T-helper 2 cell (primary cell): ENCODE data around the gene TPO.
"Not testable (repeated sequence)": the region's sequence is repeated elsewhere in the genome, so short reads cannot be mapped to it uniquely, and the experiment has no call there.

Source experiments
- DNase-seq, 5 experiments: peaks; one replicate each; pipeline versions ENCODE4 v3.0.0 to v3.0.0-alpha.2; 2012 to 2022

TPO gene

DNA sequence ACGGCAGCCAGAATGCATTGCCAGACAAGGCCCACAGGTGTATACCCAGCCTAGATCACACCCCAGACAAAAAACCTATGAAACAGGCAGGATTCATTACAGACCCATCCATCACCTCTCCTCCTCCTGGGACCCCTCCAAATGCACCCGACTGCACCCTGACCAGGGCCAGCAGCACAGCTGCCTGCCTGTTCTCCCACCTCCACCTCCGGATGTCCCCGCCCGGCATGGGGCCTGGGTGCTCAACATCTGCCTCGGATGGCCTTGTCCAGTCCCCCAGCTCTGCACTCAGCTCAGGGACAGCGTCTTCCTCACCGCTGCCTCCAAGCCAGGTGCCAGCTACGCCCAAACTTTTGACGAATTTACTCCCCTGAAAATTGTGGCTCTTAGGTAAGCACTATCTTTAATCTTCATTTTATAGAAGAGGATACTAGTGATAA is 91.1 kb downstream of the TPO start:
- DNase-seq = no peak

DNA sequence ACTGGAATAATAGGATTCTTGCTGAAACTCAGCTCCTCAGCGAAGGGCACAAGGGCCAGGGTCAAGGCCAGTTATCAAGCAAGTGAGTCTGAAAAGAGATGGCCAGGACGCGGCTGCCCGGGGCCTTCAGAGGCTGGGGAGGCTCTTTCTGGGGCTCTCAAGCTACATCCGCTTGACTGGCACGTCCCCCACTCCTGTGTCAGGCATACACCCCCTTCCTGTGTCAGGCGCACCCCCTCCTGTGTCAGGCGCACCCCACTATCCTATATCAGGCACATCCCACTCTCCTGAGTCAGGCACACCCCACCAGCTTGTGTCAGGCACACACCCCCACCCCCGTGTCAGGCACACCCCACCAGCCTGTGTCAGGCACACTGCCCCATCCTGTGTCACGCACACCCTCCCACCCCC is 91.8 kb downstream of the TPO start:
- no peak for DNase-seq

DNA sequence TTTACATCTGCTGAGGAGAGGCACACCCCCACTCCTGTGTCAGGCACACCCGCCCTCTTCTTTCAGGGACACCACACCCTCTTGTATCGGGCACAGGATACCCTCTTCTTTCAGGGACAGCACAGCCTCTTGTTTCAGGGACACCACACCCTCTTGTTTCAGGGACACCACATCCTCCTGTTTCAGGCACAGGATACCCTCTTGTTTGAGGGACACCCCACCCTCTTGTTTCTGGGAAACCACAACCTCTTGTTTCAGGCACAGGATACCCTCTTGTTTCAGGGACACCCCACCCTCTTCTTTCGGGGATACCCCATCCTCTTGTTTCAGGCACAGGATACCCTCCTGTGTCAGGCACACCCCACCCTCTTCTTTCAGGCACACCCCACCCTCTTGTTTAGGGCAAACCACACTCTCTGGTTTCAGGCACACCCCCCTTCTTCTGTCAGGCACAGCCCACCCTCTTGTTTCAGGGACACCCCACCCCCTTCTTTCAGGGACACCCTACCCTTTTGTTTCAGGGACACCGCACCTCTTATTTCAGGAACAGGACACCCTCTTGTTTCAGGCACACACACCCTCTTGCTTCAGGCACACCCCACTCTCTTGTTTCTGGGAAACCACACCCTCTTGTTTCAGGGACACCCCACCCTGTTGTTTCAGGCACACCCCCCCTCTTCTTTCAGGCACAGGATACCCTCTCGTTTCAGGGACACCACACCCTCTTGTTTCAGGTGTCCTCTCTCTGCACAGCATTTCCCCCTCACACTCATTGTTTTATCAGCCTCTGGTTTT is 96.2 kb downstream of the TPO start:
- peak in 1 of 5 experiments; percentile 86 for DNase-seq

DNA sequence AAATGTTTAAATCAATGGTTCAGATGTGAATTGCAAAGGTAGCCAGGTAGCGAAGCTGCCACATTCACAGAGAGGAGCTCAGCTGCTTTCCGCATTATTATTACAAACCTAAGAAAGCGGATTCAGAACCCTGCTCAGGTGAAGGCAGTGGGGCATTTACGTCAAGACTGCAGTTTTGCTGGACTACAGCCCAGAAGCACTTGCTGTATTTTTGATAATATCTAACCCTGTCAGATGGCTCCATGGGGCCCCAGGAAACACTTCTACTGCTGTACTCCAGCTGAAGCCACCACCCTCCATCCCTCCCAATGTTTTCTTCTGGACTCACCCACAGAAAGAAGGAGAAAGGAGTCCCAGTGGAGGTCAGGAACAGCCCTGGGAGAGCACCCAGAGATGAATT is 96.9 kb downstream of the TPO start:
- DNase-seq = no peak

DNA sequence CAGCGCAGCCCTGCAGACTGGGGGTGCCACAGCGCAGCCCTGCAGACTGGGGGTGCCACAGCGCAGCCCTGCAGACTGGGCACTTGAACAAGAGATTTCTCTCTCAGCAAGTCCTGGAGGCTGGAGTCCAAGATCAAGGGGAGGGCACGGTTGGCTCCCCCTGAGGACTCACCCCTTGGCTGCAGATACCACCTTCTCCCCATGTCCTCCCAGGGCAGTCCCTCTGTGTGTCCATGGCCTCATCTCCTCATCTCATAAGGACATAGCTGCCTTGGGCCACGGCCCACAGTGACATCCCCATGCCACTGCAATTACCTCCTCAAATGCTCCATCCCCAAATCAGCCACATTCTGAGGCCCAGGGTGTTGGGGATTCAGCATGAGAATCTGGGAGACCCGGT is 98.2 kb downstream of the TPO start:
- DNase-seq = no peak

DNA sequence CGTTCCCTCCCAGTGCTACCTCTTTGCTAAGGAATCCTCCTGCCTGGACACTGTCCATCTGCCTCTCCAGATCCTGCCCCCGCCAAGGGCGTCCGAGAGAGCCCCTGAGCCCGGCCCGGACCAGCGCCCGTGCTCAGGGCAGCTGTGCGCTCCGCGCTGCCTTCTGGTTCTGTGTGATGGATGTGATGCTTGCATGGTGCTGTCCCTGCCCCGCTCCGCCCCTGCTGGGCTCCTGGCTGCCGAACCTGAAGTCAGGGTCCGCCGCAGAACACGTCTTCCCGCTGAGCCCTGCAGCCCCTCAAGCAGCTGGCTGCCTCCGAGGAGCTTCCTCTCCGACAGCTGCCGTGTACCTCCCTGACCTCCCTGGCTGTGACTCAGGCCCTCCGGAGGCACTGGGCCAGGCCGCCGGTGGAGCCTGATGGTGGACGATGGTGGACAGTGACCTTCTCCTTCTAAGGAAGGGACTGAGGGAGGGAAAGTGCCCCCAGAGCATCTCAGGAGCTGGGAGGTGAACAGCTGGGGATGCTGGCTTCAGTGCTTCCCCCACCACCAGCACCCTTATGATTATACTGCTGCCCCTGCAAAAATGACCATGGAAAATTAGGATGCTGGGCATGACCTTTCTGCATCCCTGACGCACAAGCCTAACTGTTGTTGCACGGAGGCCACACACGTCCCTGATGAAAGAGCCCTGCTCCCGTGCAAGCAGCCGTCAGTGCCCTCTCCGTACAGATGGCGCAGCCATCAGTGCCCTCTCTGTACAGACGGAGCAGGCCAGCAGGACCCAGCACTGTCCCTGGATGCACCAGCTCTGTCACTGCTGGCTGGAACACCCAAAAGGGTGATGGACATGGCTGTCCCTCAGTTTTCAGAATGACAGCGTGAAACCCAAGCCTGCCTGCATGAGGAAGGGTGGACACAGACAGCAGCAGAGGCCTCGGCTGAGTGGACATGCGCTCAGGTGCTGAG is 99.3 kb downstream of the TPO start:
- DNase-seq = no peak

DNA sequence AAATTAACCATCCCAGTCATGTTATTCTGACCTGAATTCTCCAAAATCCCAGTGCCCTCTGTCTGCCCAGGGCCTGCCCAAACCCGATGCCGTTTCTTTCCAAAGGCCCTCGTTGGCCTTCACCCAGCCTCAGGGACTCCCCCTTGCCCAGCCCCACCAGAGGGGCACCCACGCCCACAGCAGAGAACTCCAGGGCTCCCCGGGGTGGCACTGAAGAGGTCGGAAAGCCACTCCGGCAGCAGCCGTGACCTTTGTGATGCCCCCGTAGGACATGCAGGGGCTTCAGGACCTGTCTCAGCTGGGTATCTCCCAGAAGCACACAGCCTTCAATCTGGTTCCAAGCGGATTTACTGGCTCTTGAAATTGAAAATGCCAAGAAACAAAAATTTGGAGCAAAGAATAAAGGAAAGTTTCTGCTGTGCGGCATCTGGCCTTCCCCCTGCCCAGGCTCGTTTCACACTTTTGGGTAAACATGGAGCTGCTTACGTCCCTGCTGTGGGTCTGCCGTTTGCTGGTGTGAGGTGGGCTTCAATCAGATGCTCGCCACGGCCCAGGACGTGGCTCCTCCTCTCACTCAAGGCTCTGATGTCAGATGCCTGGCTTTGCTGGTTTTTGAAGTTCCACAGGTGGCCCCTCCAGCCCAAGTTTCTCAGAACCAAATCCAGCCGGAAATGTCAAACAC is 101.3 kb downstream of the TPO start:
- DNase-seq = no peak

DNA sequence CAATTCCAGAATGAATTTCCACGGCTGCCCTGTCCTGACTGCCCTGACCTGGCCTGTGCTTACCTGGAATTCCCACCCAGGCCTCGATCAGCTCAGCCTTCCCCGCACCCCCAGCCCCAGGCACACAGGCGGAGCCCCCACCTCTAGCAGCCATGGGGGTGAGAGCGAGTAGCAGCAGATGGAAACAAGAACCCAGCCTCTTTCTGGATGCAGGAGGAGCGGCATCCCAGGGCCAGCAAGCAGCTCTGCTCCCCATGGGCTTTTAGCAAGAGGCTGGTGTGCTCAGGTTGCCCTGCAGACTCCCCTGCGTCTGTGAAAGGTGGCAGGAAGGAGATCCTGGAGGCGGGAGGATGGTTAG is 101.8 kb downstream of the TPO start:
- DNase-seq = no peak

DNA sequence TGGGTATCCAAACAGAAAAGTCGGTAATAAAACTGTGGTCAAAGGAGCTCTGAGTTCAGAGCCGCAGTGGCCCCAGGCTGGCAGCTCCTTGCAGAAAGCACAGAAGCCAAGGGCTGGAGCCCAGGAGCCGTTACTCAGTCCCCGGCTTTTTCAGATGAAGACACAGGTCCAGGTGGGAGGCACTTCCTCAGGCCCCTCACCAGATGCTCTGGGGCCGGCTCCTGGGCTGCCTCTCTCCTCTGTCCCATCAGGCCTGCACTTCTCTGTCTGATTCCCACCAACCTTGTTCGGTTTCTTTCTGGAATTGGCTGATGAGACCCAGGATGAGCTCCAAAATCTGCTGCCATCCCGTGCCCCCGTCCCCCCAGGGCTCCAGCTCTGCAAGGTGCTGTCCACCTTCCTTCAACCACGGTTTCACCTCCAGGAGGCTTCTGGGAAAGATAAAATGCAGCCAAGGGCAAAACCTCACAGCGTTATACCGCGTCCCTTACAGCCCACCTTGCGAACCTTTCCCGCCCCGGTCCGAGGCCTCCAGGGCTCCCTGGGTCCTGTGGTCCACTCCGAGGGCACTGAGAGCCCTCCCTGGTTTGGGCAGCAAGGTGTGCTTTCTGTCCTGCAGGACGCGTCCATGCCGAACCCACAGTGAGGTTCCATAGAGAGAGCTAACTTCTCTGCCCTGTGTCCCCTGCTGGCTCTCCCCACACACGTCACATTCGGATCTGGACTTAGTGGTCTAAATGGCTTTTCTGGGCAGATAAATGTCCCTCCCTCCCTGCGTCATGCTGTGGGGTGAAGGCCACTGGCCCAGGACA is 102.9 kb downstream of the TPO start:
- DNase-seq = no peak

DNA sequence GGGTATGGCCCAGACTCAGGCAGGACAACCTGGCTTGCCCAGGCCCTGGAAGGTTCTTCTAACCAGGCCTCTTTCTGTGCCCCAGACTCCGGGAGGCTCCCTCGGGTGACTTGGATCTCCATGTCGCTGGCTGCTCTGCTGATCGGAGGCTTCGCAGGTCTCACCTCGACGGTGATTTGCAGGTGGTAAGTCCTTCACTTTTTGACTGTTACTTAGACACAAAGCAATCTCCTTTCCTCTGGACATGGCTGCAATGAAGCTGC is 103.5 kb downstream of the TPO start:
- no peak for DNase-seq

DNA sequence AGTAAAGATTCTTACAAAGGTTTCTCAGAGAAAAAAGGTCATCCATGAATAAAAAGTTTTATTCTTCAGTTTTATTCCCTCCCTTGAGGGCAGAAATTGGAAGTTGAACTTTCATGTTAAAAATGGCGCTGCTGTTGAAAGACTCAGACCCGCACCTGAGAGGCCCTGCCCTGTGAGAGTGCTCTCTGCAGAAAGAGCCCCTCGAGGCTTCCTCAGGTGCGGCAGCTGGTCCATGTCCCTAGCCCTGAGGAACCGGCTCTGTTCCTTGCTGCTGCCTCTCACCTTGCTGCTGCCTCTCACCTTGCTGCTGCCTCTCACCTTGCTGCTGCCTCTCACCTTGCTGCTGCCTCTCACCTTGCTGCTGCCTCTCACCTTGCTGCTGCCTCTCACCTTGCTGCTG is 104.0 kb downstream of the TPO start:
- not testable (repeated sequence) for DNase-seq

DNA sequence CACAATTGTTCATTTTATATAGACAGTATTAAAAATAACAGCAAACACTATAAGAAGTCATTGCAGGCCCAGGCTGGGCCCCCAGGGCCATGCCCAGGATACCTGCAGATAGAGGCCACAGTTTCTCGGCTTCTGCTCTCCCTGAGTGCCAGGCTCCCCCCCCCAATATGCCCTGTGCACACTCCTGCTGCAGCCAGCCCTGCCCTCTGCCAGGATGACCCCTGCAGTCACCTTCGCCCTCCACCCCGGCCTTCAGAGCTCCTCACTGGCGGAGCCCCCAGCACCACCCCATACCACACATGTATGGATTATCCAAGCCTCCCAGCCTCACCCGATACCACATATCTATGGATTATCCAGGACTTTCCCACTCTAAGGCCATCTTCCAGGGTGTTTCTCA is 104.5 kb downstream of the TPO start:
- DNase-seq = no peak

DNA sequence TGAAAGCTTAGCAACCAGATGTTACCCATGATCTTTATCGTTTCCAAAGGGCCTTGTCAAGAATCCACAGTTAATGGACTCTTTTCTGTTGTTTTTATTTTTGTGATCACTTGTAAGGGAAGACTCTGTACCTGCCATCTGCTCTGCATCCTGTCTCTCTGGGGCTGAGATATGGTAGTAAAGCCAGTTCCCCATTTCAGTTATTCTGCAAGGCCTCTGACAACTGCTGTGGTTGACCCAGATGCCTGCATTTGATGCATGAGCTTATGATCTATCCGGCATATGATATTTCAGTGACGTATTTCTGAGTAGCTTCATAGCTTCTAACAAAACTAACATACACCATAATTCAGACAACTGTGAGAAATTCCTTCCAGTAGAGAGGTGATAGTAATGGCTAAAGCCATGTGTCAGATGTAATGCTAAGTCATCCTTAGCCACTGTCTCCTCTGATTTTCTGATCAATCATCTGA is 105.1 kb downstream of the TPO start:
- peak in 1 of 5 experiments; percentile 61 for DNase-seq

DNA sequence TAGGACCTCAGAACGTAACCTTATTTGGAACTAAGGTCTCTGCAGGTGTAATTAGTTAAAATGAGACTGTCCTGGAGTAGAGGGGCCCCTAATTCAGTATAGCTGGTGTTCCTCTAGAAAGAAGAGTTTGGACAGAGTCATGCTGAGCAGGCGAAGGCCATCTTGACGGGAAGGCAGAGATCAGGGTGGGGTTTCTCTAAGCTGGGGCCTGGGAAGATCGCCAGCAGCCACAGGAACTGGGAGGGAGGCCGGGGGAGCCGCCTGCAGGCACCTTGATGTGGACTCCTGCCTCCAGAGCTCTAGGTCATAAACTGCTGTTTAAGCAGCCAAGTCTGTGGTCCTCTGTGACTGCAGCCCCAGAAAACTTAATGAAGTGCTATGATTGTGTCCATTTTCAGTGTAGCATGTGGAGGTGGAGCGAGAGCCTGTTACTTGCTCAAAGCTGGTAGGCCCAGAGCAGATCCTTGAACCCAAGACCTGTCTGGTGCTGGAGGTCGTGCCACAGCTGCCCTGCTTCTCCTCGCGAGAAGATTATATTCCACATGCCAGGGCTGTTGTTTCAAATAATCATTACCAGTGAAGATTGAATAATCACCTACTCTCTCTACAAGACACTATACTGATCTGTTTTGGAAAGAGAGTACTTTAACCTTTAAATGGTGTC is 105.7 kb downstream of the TPO start:
- DNase-seq = no peak

DNA sequence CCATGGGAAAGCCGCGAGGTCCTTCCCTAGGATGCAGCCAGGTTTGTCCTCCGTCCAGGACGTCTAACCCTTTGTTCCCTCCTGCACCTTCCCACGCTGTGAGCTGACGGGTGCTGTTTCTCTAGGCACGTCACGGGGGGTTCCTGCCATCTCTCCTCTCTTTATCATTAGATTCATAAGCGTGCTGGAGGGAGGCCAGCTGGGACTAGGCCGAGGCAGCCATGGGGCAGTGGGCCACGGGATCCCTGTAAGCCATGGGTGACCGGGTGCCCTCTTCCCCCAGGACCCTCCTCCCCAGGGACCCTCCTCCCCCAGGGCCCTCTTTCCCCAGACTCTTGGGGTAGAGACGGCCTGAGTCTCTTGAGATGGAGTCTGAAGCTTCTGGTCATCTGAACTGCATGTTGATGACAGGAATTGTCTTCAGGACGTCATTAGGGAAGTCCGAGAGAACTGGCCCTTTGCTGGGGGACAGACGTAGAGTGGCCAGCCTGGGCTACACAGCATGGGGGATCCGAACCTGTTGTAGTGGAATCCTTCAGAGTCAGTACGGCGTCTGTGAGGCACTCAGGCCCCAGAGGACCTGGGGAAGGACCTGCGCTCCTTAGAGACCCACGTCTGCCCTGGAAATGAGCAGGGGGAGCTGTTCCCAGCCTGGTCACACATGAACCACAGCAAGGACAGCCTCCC is 108.1 kb downstream of the TPO start:
- no peak for DNase-seq

DNA sequence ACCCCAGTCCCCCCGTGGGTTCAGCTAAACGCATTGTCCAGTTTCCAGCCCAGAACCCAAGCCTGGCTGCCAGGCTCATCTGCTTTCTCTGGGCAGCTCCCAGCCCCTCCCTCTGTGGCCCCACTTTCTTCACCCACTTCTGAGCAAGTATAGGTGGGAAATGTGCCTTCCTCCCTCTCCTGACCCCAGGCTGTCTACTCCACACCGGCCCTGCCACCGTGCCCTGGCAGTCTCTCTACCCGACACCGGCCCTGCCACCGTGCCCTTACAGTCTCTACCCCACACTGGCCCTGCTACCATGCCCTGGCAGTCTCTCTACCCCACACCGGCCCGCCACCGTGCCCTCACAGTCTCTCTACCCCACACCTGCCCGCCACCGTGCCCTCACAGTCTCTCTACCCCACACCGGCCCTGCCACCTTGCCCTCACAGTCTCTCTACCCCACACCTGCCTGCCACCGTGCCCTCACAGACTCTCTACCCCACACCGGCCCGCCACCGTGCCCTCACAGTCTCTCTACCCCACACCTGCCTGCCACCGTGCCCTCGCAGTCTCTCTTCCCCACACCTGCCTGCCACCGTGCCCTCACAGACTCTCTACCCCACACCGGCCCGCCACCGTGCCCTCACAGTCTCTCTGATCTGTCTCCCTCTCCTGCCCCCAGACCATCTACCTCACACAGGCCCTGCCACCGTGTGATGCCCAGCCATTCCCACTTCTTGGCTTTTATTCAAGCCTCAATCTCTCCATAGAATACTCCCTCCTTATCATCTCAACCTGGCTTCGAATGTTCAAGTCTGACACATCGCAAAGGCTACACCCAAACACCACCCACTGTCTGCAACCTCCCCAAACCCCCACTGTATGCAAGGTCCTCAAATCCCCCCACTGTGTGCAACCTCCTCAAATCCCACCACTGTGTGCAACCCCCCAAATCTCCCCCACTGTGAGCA is 108.9 kb downstream of the TPO start:
- no peak for DNase-seq

DNA sequence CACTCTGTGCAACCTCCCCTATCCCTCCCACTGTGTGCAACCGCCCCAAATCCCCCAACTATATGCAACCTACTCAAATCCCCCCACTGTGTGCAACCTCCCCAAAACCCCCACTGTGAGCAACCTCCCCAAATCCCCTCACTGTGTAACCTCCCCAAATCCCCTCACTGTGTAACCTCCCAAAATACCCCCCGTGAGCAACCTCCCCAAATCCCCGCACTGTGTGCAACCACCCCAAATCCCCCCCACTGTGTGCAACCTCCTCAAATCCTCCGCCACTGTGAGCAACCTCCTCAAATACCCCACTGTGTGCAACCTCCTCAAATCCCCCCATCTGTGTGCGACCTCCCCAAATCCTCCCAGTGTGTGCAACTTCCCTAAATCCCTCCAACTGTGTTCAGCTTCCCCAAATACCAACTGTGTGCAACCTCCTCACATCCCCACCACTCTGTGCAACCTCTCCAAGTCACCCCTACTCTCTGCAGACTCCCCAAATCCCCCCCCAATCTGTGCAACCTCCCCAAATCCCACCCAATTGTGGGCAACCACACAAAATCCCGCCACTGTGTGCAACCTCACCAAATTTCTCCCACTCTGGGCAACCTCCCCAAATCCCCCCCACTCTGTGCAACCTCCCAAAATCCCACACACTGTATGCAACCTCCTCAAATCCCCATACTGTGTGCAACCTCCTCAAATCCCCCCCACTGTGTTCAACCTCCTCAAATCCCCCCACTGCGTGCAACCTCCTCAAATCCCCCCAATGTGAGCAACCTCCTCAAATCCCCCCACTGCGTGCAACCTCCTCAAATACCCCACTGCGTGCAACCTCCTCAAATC is 114.1 kb downstream of the TPO start:
- DNase-seq = no peak

DNA sequence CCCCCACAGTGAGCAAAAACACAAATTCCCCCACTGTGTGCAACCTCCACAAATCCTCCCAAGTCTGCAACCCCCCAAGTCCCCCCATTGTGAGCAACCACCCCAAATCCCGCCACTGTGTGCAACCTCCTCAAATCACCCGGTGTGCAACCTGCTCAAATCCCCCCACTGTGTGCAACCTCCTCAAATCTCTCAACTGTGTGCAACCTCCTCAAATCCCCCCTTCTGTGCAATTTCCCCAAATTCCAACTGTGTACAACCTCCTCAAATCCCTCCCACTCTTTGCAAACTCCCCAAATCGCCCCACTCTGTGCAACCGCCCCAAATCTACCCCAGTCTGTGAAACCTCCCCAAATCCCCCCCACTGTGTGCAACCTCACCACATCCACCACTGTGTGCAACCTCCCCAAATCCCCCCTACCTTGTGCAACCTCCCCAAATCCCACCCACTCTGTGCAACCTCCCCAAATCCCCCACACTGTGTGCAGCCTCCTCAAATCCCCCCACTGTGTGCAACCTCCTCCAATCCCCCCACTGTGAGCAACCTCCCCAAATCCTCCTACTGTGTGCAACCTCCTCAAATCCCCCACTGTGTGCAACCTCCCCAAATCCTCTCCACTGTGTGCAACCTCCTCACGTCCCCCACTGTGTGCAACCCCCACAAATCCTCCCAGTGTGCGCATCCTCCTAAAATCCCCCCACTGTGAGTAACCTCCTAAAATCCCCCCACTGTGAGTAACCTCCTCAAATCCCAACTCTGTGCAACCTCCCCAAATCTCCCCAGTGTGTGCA is 115.2 kb downstream of the TPO start:
- no peak for DNase-seq
